HG02973 (cell line): ENCODE data around the gene PPIC.

Experiments used
- ATAC-seq: cut with Tn5 transposase; IDR thresholded peaks from one replicate; pipeline ENCODE4 v1.9.1; 2021; ENCODE audit warnings: moderate library complexity; ENCODE audit not compliant: unreplicated experiment

PPIC gene

GRCh38 chr5:123036391-123037103 is at the start of gene PPIC:
PPIC (minus strand) TSS chr5:123036725; CDS start chr5:123036625, 100 bp downstream.
- no peak for ATAC-seq

- ATAC-seq, result no peak
These were observed 49.2 kb upstream of the PPIC start for GRCh38 chr5:123085638-123086286.

- ATAC-seq, result no peak
These were observed 48.4 kb upstream of the PPIC start for GRCh38 chr5:123084730-123085605.

- no peak for ATAC-seq
These were observed 46.8 kb upstream of the PPIC start for GRCh38 chr5:123083298-123083697.

- no peak for ATAC-seq
These were observed 43.7 kb upstream of the PPIC start for GRCh38 chr5:123080215-123080614.

GRCh38 chr5:123075521-123076163 is 39.1 kb upstream of the PPIC start:
- no peak for ATAC-seq

- no peak for ATAC-seq
These were observed 31.9 kb upstream of the PPIC start for GRCh38 chr5:123068368-123068938.

GRCh38 chr5:123066016-123066415 is 29.5 kb upstream of the PPIC start:
- ATAC-seq, result no peak

GRCh38 chr5:123059455-123059854 is 22.9 kb upstream of the PPIC start:
- ATAC-seq, result no peak

GRCh38 chr5:123051206-123051605 is 14.7 kb upstream of the PPIC start:
- no peak for ATAC-seq

GRCh38 chr5:123047706-123048105 is 11.2 kb upstream of the PPIC start:
- ATAC-seq, result no peak

- no peak for ATAC-seq
These were observed 9.7 kb upstream of the PPIC start for GRCh38 chr5:123046222-123046621.

GRCh38 chr5:123044926-123045617 is 8.5 kb upstream of the PPIC start:
- no peak for ATAC-seq

- ATAC-seq, result no peak
These were observed 3.1 kb upstream of the PPIC start for GRCh38 chr5:123039673-123040072.

- ATAC-seq, result no peak
These were observed 536 bp upstream of the PPIC start for GRCh38 chr5:123037104-123037418.

- ATAC-seq, result no peak
These were observed 571 bp downstream of the PPIC start for GRCh38 chr5:123035918-123036390.

- ATAC-seq, result no peak
These were observed 1.1 kb downstream of the PPIC start for GRCh38 chr5:123035360-123035917.

- ATAC-seq, result no peak
These were observed 3.3 kb downstream of the PPIC start for GRCh38 chr5:123033157-123033671.

GRCh38 chr5:123028222-123028621 is 8.3 kb downstream of the PPIC start:
- no peak for ATAC-seq

- ATAC-seq, result no peak
These were observed 21.8 kb downstream of the PPIC start for GRCh38 chr5:123014689-123015088.
